Effector CD4-positive, alpha-beta T cell (primary cell): ENCODE data around the gene TBC1D22A.
A peak's percentile ranks its signal among the peaks of the same experiment; 100 is the strongest.

Experiments used
- DNase-seq: peaks from one replicate; pipeline ENCODE4 v3.0.0-alpha.2; 2020

The TBC1D22A gene

GRCh38 chr22:46795845-46796565 is 33.6 kb downstream of the TBC1D22A start:
- no peak for DNase-seq

GRCh38 chr22:46796566-46797195 is 34.2 kb downstream of the TBC1D22A start:
- DNase-seq: no peak

- no peak for DNase-seq
These were observed 34.9 kb downstream of the TBC1D22A start for GRCh38 chr22:46797355-46797754.

GRCh38 chr22:46798041-46798365 is 35.6 kb downstream of the TBC1D22A start:
- DNase-seq: no peak

- DNase-seq: peak; percentile 67
These were observed 36.2 kb downstream of the TBC1D22A start for GRCh38 chr22:46798366-46799350.

GRCh38 chr22:46799626-46800025 is 37.2 kb downstream of the TBC1D22A start:
- no peak for DNase-seq

- DNase-seq: no peak
These were observed 37.8 kb downstream of the TBC1D22A start for GRCh38 chr22:46800102-46800857.

GRCh38 chr22:46801331-46801811 is 38.9 kb downstream of the TBC1D22A start:
- DNase-seq: no peak

- no peak for DNase-seq
These were observed 39.6 kb downstream of the TBC1D22A start for GRCh38 chr22:46801826-46802607.

GRCh38 chr22:46802608-46803027 is 40.2 kb downstream of the TBC1D22A start:
- DNase-seq: no peak

GRCh38 chr22:46803031-46803880 is 40.8 kb downstream of the TBC1D22A start:
- peak; percentile 68 for DNase-seq

- DNase-seq: no peak
These were observed 41.5 kb downstream of the TBC1D22A start for GRCh38 chr22:46803936-46804335.

GRCh38 chr22:46806794-46807193 is 44.3 kb downstream of the TBC1D22A start:
- DNase-seq: no peak

- no peak for DNase-seq
These were observed 45.0 kb downstream of the TBC1D22A start for GRCh38 chr22:46807458-46807857.

GRCh38 chr22:46809153-46809885 is 46.9 kb downstream of the TBC1D22A start:
- DNase-seq: no peak

GRCh38 chr22:46810856-46811786 is 48.7 kb downstream of the TBC1D22A start:
- DNase-seq: no peak

GRCh38 chr22:46812034-46812605 is 49.7 kb downstream of the TBC1D22A start:
- no peak for DNase-seq

GRCh38 chr22:46812788-46813187 is 50.3 kb downstream of the TBC1D22A start:
- DNase-seq: no peak
